Bronchial epithelial cell (primary cell): ENCODE data around the gene MTX1. TPM values are rescaled to one million over a fixed set of nuclear protein-coding genes. Genes with fewer than 3 reads are reported as not detected.
"Not testable (repeated sequence)": the region's sequence is repeated elsewhere in the genome, so short reads cannot be mapped to it uniquely, and the experiment has no call there.

Source experiments
- DNase-seq: peaks from one replicate; pipeline ENCODE4 v3.0.0-alpha.2; 2010; ENCODE audit warnings: low read depth
- FAIRE-seq: peaks from 2 replicates; lab custom pipeline; 2011; peaks lifted over from hg19 to GRCh38; lab: Jason Lieb, UNC
- H3K27me3 ChIP-seq: 2 replicates; pipeline ENCODE4 v1.5.1; 2011; ENCODE audit warnings: low read length; ENCODE audit not compliant: control insufficient read depth, insufficient read depth
- H3K36me3 ChIP-seq: 2 replicates; pipeline ENCODE4 v1.5.1; 2011; ENCODE audit warnings: low read length; ENCODE audit not compliant: control insufficient read depth, insufficient read depth
- H3K4me3 ChIP-seq: 2 replicates; pipeline ENCODE4 v1.5.1; 2011; ENCODE audit warnings: mild to moderate bottlenecking, low read depth, low read length, control low read depth
- CTCF ChIP-seq: IDR thresholded peaks from 2 replicates; pipeline ENCODE4 v1.5.1; 2011; ENCODE audit warnings: mild to moderate bottlenecking, moderate library complexity, low read length, control low read depth, inconsistent platforms; ENCODE audit not compliant: insufficient read depth, severe bottlenecking
- total RNA-seq: library from RNA; depleted of rRNA; stranded (reverse); fragments of >200 nt; gene quantifications from 2 replicates; pipeline ENCODE4 v1.2.1, GENCODE V29; 2014

MTX1 gene
- 48.4 and 49.5 TPM in 2 replicates for total RNA-seq

GRCh38 chr1:155208541-155209311 is at the start of gene MTX1:
MTX1 (plus strand) TSS chr1:155208695; CDS start chr1:155208805, 110 bp downstream.
- DNase-seq: peak; percentile 45
- peaks cover 7% of the 10 kb centered on the region for H3K36me3 ChIP-seq
- TF ChIP-seq CTCF: no peak
- H3K27me3 ChIP-seq: no peaks in the 10 kb centered on the region
- peak within 1 kb of the TSS; percentile 90 for H3K4me3 ChIP-seq
- no peak for FAIRE-seq

GRCh38 chr1:155158991-155159390 is 49.5 kb upstream of the MTX1 start:
- Histone ChIP-seq H3K4me3 (no peak overlapping the region), H3K27me3 (no peaks in the 10 kb centered on the region), H3K36me3 (no peaks in the 10 kb centered on the region)
- no peak for TF ChIP-seq CTCF
- no peak for DNase-seq
- no peak for FAIRE-seq

GRCh38 chr1:155160128-155160527 is 48.4 kb upstream of the MTX1 start:
- no peak for DNase-seq
- no peak for FAIRE-seq

GRCh38 chr1:155162631-155163030 is 45.9 kb upstream of the MTX1 start:
- not testable (repeated sequence) for H3K4me3 ChIP-seq, H3K27me3 ChIP-seq, DNase-seq, H3K36me3 ChIP-seq, FAIRE-seq

More at GRCh38 chr1:155160128-155160527, 48.4 kb upstream of the MTX1 start:
- Histone ChIP-seq H3K27me3 (no peaks in the 10 kb centered on the region), H3K36me3 (no peaks in the 10 kb centered on the region), H3K4me3 (no peak overlapping the region)
- TF ChIP-seq CTCF: no peak

- H3K27me3 ChIP-seq, H3K36me3 ChIP-seq, DNase-seq, H3K4me3 ChIP-seq, FAIRE-seq: not testable (repeated sequence)
These were observed 44.7 kb upstream of the MTX1 start for GRCh38 chr1:155163785-155164184.

GRCh38 chr1:155164625-155165024 is 43.9 kb upstream of the MTX1 start:
- not testable (repeated sequence) for FAIRE-seq, H3K36me3 ChIP-seq, H3K27me3 ChIP-seq, H3K4me3 ChIP-seq, DNase-seq

- TF ChIP-seq CTCF: no peak
- FAIRE-seq: no peak
- peaks cover 3% of the 10 kb centered on the region for H3K36me3 ChIP-seq
- H3K4me3 ChIP-seq: no peak overlapping the region
- no peak for DNase-seq
- no peaks in the 10 kb centered on the region for H3K27me3 ChIP-seq
These were observed 42.4 kb upstream of the MTX1 start for GRCh38 chr1:155166051-155166470.
